Measurements from ENCODE around the gene SNX10. TPM values are rescaled to one million over a fixed set of nuclear protein-coding genes. Genes with fewer than 3 reads are reported as not detected.

The SNX10 gene
- total RNA-seq, 2 donors from 2014 or later: 2.3 to 5.6 TPM

DNA sequence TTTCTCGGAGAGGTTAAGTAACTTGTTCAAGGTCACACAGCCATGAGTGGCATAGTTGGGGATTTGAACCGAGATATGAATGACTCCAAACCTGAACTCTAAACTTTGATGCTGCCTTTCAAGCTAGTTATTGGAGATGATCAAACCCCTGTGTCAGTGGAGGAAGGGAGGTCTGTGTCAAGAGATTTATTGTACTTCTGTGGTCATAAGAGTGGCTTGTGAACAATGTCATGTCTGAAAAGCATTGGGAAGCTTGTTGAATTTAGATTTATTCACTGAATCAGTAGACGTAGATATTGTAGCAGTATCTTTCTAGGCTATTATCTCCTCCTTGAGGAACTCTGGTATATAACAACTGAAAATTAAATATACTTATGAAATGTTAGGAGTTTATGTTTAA lies 27.3 kb downstream of the SNX10 start:
- TF ChIP-seq, protein P1, sequence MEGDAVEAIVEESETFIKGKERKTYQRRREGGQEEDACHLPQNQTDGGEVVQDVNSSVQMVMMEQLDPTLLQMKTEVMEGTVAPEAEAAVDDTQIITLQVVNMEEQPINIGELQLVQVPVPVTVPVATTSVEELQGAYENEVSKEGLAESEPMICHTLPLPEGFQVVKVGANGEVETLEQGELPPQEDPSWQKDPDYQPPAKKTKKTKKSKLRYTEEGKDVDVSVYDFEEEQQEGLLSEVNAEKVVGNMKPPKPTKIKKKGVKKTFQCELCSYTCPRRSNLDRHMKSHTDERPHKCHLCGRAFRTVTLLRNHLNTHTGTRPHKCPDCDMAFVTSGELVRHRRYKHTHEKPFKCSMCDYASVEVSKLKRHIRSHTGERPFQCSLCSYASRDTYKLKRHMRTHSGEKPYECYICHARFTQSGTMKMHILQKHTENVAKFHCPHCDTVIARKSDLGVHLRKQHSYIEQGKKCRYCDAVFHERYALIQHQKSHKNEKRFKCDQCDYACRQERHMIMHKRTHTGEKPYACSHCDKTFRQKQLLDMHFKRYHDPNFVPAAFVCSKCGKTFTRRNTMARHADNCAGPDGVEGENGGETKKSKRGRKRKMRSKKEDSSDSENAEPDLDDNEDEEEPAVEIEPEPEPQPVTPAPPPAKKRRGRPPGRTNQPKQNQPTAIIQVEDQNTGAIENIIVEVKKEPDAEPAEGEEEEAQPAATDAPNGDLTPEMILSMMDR (IDR thresholded peaks at IDR 0.05): no peak
- no peaks in the 10 kb centered on the region for H3K9me3 ChIP-seq
- no peaks in the 10 kb centered on the region for H3K36me3 ChIP-seq
- DNase-seq (ENCODE audit: low spot score) (no peak), ATAC-seq (ENCODE audit: insufficient number of reproducible peaks, low FRiP score, low read depth) (no peak)
- no peaks in the 10 kb centered on the region for H3K4me1 ChIP-seq (ENCODE audit: control insufficient read depth in 1 of 2, low read depth in 2 of 2)
- H3K4me3 ChIP-seq: no peak overlapping the region
- no peaks in the 10 kb centered on the region for H3K27me3 ChIP-seq (replicated peaks; ENCODE audit: insufficient read depth)
- no peak overlapping the region for H3K27ac ChIP-seq

DNA sequence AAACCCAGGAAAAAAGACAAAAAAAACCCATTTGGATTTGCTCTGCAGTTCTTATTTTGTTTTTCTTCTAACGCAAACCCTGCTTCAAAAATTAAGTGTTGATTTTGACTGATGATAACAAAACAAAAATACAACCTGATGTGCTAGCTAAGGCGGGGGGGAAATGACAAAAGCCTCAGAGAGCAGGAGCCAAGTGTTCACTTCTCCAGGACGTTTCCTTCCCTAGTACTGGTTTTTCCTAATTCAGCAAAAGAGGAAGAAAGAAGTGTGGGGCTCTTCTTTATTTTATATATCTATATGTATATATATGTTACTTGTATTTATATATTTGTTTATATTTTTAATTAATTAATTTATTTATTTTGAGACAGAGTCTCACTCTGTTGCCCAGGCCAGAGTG lies 28.0 kb downstream of the SNX10 start:
- H3K4me1 ChIP-seq (ENCODE audit: control insufficient read depth in 1 of 2, low read depth in 2 of 2): no peaks in the 10 kb centered on the region
- TF ChIP-seq, protein P1 (IDR thresholded peaks at IDR 0.05): no peak
- H3K27ac ChIP-seq: no peak overlapping the region
- H3K36me3 ChIP-seq: no peaks in the 10 kb centered on the region
- no peaks in the 10 kb centered on the region for H3K27me3 ChIP-seq (replicated peaks; ENCODE audit: insufficient read depth)
- no peaks in the 10 kb centered on the region for H3K9me3 ChIP-seq
- ATAC-seq (ENCODE audit: insufficient number of reproducible peaks, low FRiP score, low read depth) (no peak), DNase-seq (ENCODE audit: low spot score) (no peak)
- no peak overlapping the region for H3K4me3 ChIP-seq

DNA sequence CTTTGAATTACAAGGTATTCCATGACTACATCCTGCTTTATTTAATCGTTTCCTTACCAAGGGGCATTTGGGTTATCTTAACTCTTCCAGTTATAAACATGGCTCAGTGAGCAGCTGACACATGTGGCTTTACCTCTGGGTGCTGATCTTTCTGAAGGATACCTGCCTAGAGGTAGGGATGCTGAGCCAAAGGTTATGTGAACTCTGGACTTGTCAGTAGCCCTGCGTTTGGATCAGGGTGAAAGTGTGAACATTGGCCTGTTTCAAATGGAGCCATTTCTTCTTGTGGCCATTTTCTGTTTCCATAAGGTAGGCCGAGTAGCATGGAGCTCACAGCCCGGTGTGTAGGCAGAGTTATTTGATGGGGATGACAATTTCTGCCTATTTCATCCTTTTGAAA lies 29.2 kb downstream of the SNX10 start:
- H3K36me3 ChIP-seq: no peaks in the 10 kb centered on the region
- H3K27ac ChIP-seq: no peak overlapping the region
- ATAC-seq (ENCODE audit: insufficient number of reproducible peaks, low FRiP score, low read depth) (no peak), DNase-seq (ENCODE audit: low spot score) (no peak)
- H3K27me3 ChIP-seq (replicated peaks; ENCODE audit: insufficient read depth): no peaks in the 10 kb centered on the region
- no peak overlapping the region for H3K4me3 ChIP-seq
- no peaks in the 10 kb centered on the region for H3K4me1 ChIP-seq (ENCODE audit: control insufficient read depth in 1 of 2, low read depth in 2 of 2)
- H3K9me3 ChIP-seq: no peaks in the 10 kb centered on the region
- TF ChIP-seq, protein P1 (IDR thresholded peaks at IDR 0.05): no peak

- Histone ChIP-seq H3K4me1 (ENCODE audit: control insufficient read depth in 1 of 2, low read depth in 2 of 2) (no peaks in the 10 kb centered on the region), H3K9me3 (no peaks in the 10 kb centered on the region), H3K27ac (no peak overlapping the region), H3K4me3 (no peak overlapping the region), H3K36me3 (no peaks in the 10 kb centered on the region), H3K27me3 (replicated peaks; ENCODE audit: insufficient read depth) (no peaks in the 10 kb centered on the region)
- no peak for DNase-seq (ENCODE audit: low spot score)
- ATAC-seq (ENCODE audit: insufficient number of reproducible peaks, low FRiP score, low read depth): no peak
- TF ChIP-seq, protein P1 (IDR thresholded peaks at IDR 0.05): no peak
Observed at GRCh38 chr7:26321435-26321834, 29.8 kb downstream of the SNX10 start.

- TF ChIP-seq, protein P1 (IDR thresholded peaks at IDR 0.05): no peak
- no peaks in the 10 kb centered on the region for H3K27me3 ChIP-seq (replicated peaks; ENCODE audit: insufficient read depth)
- H3K9me3 ChIP-seq: no peaks in the 10 kb centered on the region
- H3K36me3 ChIP-seq: no peaks in the 10 kb centered on the region
- no peak overlapping the region for H3K27ac ChIP-seq
- ATAC-seq (ENCODE audit: insufficient number of reproducible peaks, low FRiP score, low read depth) (no peak), DNase-seq (ENCODE audit: low spot score) (no peak)
- no peaks in the 10 kb centered on the region for H3K4me1 ChIP-seq (ENCODE audit: control insufficient read depth in 1 of 2, low read depth in 2 of 2)
- no peak overlapping the region for H3K4me3 ChIP-seq
Observed at GRCh38 chr7:26326211-26326610, 34.5 kb downstream of the SNX10 start.

Measured in thoracic aorta (tissue), 2 donors.